OCI-LY1 (cell line): ENCODE data around the gene SCYL2.
"Not testable (repeated sequence)": the region's sequence is repeated elsewhere in the genome, so short reads cannot be mapped to it uniquely, and the experiment has no call there.

Source experiments
- H2AFZ ChIP-seq: fragments of 200-600 bp; sonication (generic), shearing (Covaris generic); 2 replicates; pipeline ENCODE4 v1.6.0; 2014; ENCODE audit warnings: antibody characterized with exemption, mild to moderate bottlenecking, low read length
- H3F3A ChIP-seq: fragments of 200-600 bp; sonication (generic), shearing (Covaris generic); 2 replicates; pipeline ENCODE4 v1.6.0; 2014; ENCODE audit warnings: mild to moderate bottlenecking, antibody characterized with exemption, low read length, moderate library complexity; ENCODE audit not compliant: insufficient read depth
- H3K27ac ChIP-seq: fragments of 200-600 bp; sonication (generic); 2 replicates; pipeline ENCODE4 v1.5.1; 2014; ENCODE audit warnings: low read length, mixed run types, mild to moderate bottlenecking, low read depth; ENCODE audit not compliant: poor library complexity, severe bottlenecking
- H3K27me3 ChIP-seq: fragments of 200-600 bp; sonication (generic); 2 replicates; pipeline ENCODE4 v1.6.0; 2014; ENCODE audit warnings: antibody characterized with exemption, mild to moderate bottlenecking, low read length, moderate library complexity; ENCODE audit not compliant: insufficient read depth
- H3K36me3 ChIP-seq: fragments of 200-600 bp; sonication (generic); 2 replicates; pipeline ENCODE4 v1.6.1; 2014; ENCODE audit warnings: mild to moderate bottlenecking, antibody characterized with exemption, low read length, moderate library complexity, mixed read lengths; ENCODE audit not compliant: insufficient read depth
- H3K4me1 ChIP-seq: fragments of 200-600 bp; sonication (generic); 2 replicates; pipeline ENCODE4 v1.5.1; 2014; ENCODE audit warnings: mild to moderate bottlenecking, low read length, moderate library complexity; ENCODE audit not compliant: insufficient read depth, severe bottlenecking
- H3K4me2 ChIP-seq: fragments of 200-600 bp; sonication (generic), shearing (Covaris generic); 2 replicates; pipeline ENCODE4 v1.6.1; 2014; ENCODE audit warnings: low read length
- H3K4me3 ChIP-seq: fragments of 200-600 bp; sonication (generic); 2 replicates; pipeline ENCODE4 v1.5.1; 2014; ENCODE audit warnings: low read length, low read depth, mild to moderate bottlenecking, mixed read lengths; ENCODE audit not compliant: poor library complexity, severe bottlenecking
- H3K79me2 ChIP-seq: fragments of 200-600 bp; shearing (Covaris generic); 2 replicates; pipeline ENCODE4 v1.6.1; 2016; ENCODE audit warnings: mixed run types, low read length, mixed read lengths; ENCODE audit not compliant: insufficient read depth
- H3K9ac ChIP-seq: fragments of 200-600 bp; sonication (generic), shearing (Covaris generic); 2 replicates; pipeline ENCODE4 v1.6.1; 2014; ENCODE audit warnings: mild to moderate bottlenecking, low read length, mixed read lengths
- H3K9me2 ChIP-seq: fragments of 200-600 bp; sonication (generic), shearing (Covaris generic); 2 replicates; pipeline ENCODE4 v1.6.1; 2014; ENCODE audit warnings: low read depth, mild to moderate bottlenecking, low read length, mixed read lengths
- H3K9me3 ChIP-seq: fragments of 200-600 bp; shearing (Covaris generic); 2 replicates; pipeline ENCODE4 v1.6.1; 2014; ENCODE audit warnings: low read length, mixed read lengths
- H4K20me1 ChIP-seq: fragments of 200-600 bp; sonication (generic), shearing (Covaris generic); 2 replicates; pipeline ENCODE4 v1.6.0; 2016; ENCODE audit warnings: mild to moderate bottlenecking, low read length; ENCODE audit not compliant: insufficient read depth
- EZH2 ChIP-seq: fragments of 200-600 bp; sonication (generic), shearing (Covaris generic); IDR thresholded peaks from 2 replicates; pipeline ENCODE4 v1.8.0; 2017; ENCODE audit warnings: borderline replicate concordance, mixed run types, mild to moderate bottlenecking, antibody characterized with exemption, low read length, moderate library complexity, mixed read lengths
- TF ChIP-seq, protein P1 (sequence below): fragments of 200-600 bp; sonication (generic), shearing (Covaris generic); IDR thresholded peaks from 2 replicates; pipeline ENCODE4 v1.5.1; 2017; ENCODE audit warnings: mild to moderate bottlenecking, antibody characterized with exemption, low read length, moderate library complexity, mixed read lengths

Gene SCYL2

DNA sequence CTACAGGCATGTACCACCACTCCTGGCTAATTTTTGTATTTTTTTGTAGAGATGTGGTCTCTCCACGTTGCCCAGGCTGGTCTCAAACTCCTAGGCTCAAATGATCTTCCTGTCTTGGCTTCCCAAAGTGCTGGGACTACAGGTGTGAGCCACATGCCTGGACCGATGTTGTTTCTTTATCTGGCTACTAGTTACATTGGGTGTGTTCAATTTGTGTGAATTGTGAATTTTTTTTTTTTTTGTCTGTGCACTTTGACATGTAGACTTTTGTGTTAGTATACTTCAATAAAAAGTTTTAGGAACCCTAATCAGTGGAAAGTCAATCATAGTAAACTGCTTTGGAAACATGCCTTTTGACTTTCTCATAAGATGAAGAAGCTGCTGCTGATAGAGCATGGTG is 65.9 kb downstream of the SCYL2 start:
- Histone ChIP-seq H3K27ac (no peak overlapping the region), H4K20me1 (no peaks in the 10 kb centered on the region), H3K9ac (no peak overlapping the region), H3F3A (no peaks in the 10 kb centered on the region), H3K9me2 (no peaks in the 10 kb centered on the region), H3K4me2 (no peak overlapping the region), H3K36me3 (peaks cover 47% of the 10 kb centered on the region), H3K9me3 (no peaks in the 10 kb centered on the region), H2AFZ (no peak overlapping the region), H3K27me3 (no peaks in the 10 kb centered on the region), H3K79me2 (no peaks in the 10 kb centered on the region), H3K4me3 (no peak overlapping the region), H3K4me1 (no peaks in the 10 kb centered on the region)
- no peak for TF ChIP-seq EZH2

DNA sequence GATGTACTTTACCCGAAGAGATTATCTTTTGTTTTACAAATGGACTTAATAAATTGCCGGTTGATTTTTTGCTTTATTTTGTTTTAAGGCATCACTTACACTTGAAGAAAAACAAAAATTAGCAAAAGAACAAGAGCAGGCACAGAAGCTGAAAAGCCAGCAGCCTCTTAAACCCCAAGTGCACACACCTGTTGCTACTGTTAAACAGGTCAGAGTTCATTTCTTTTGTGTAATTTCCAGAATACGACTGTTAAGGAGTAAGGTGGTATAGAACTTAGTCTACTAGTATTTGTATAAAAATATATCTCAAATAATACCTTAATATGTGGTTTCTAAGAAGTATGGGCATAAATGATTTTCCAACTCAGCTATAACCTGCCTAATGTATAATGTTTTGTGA is 70.3 kb downstream of the SCYL2 start:
- no peaks in the 10 kb centered on the region for H4K20me1 ChIP-seq
- no peak overlapping the region for H3K27ac ChIP-seq
- no peaks in the 10 kb centered on the region for H3F3A ChIP-seq
- H3K4me2 ChIP-seq: no peak overlapping the region
- peaks cover 45% of the 10 kb centered on the region for H3K36me3 ChIP-seq
- no peak overlapping the region for H3K9ac ChIP-seq
- no peaks in the 10 kb centered on the region for H3K79me2 ChIP-seq
- TF ChIP-seq EZH2: no peak
- TF ChIP-seq, protein P1, sequence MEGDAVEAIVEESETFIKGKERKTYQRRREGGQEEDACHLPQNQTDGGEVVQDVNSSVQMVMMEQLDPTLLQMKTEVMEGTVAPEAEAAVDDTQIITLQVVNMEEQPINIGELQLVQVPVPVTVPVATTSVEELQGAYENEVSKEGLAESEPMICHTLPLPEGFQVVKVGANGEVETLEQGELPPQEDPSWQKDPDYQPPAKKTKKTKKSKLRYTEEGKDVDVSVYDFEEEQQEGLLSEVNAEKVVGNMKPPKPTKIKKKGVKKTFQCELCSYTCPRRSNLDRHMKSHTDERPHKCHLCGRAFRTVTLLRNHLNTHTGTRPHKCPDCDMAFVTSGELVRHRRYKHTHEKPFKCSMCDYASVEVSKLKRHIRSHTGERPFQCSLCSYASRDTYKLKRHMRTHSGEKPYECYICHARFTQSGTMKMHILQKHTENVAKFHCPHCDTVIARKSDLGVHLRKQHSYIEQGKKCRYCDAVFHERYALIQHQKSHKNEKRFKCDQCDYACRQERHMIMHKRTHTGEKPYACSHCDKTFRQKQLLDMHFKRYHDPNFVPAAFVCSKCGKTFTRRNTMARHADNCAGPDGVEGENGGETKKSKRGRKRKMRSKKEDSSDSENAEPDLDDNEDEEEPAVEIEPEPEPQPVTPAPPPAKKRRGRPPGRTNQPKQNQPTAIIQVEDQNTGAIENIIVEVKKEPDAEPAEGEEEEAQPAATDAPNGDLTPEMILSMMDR: no peak
- no peaks in the 10 kb centered on the region; the same call in 1 of the 2 replicates for H3K9me2 ChIP-seq
- H3K27me3 ChIP-seq: no peaks in the 10 kb centered on the region
- no peaks in the 10 kb centered on the region for H3K9me3 ChIP-seq
- H2AFZ ChIP-seq: no peak overlapping the region
- no peaks in the 10 kb centered on the region for H3K4me1 ChIP-seq
- H3K4me3 ChIP-seq: no peak overlapping the region

DNA sequence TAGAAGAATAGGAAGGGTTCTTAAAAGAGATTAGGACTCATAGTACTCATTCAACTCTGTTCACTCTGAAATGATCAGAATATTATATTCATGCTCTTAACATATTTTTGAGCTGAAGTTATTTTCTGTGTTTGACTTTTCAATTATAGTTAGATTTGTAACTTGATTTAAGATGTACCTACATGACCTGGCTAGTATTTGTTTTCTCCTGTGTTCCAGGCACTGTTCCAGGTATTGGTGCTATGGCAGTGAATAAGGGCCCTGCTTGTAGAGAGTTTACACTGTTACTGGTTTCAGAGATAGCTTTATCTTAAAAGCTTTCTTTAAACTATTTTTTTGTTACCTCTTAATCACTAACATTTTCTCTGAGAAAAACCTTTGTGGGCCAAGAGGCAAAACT is 70.8 kb downstream of the SCYL2 start:
- no peaks in the 10 kb centered on the region for H3K9me3 ChIP-seq
- no peaks in the 10 kb centered on the region for H3K79me2 ChIP-seq
- no peak overlapping the region for H3K4me3 ChIP-seq
- H3F3A ChIP-seq: no peaks in the 10 kb centered on the region
- TF ChIP-seq EZH2: no peak
- TF ChIP-seq, protein P1: no peak
- no peak overlapping the region for H3K4me2 ChIP-seq
- no peak overlapping the region for H3K27ac ChIP-seq
- no peak overlapping the region for H2AFZ ChIP-seq
- H3K4me1 ChIP-seq: no peaks in the 10 kb centered on the region
- H3K9me2 ChIP-seq: no peaks in the 10 kb centered on the region; the same call in 1 of the 2 replicates
- H3K36me3 ChIP-seq: peaks cover 44% of the 10 kb centered on the region
- H3K27me3 ChIP-seq: no peaks in the 10 kb centered on the region
- H4K20me1 ChIP-seq: no peaks in the 10 kb centered on the region
- no peak overlapping the region for H3K9ac ChIP-seq

- no peaks in the 10 kb centered on the region for H3K27me3 ChIP-seq
- no peak overlapping the region for H3K4me2 ChIP-seq
- H3K9ac ChIP-seq: no peak overlapping the region
- H3K36me3 ChIP-seq: peaks cover 33% of the 10 kb centered on the region
- H3K4me1 ChIP-seq: no peaks in the 10 kb centered on the region
- no peak overlapping the region for H3K27ac ChIP-seq
- H3K9me3 ChIP-seq: no peaks in the 10 kb centered on the region
- no peak overlapping the region for H2AFZ ChIP-seq
- no peaks in the 10 kb centered on the region for H4K20me1 ChIP-seq
- no peaks in the 10 kb centered on the region for H3F3A ChIP-seq
- TF ChIP-seq, protein P1: no peak
- TF ChIP-seq EZH2: no peak
- no peaks in the 10 kb centered on the region; the same call in 1 of the 2 replicates for H3K9me2 ChIP-seq
- no peaks in the 10 kb centered on the region for H3K79me2 ChIP-seq
- H3K4me3 ChIP-seq: no peak overlapping the region
Measured at GRCh38 chr12:100339071-100339470, 72.1 kb downstream of the SCYL2 start.

DNA sequence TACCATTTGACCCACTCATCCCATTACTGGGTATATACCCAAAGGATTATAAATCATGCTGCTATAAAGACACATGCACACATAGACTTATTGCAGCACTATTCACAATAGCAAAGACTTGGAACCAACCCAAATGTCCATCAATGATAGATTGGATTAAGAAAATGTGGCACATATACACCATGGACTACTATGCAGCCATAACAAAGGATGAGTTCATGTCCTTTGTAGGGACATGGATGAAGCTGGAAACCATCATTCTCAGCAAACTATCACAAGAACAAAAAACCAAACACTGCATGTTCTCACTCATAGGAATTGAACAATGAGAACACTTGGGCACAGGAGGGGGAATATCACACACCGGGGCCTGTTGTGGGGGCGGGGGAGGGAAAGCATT is 75.9 kb downstream of the SCYL2 start:
- H2AFZ ChIP-seq, H3K9me2 ChIP-seq, H3K4me1 ChIP-seq, H3K4me2 ChIP-seq, H3K27ac ChIP-seq, H3F3A ChIP-seq, H3K9ac ChIP-seq, H3K27me3 ChIP-seq, H4K20me1 ChIP-seq, H3K9me3 ChIP-seq, H3K4me3 ChIP-seq, H3K79me2 ChIP-seq: not testable (repeated sequence)
- peaks cover 16% of the 10 kb centered on the region; the same call in 1 of the 2 replicates for H3K36me3 ChIP-seq
